Measurements from ENCODE around the gene SPDYC. TPM values are rescaled to one million over a fixed set of nuclear protein-coding genes. Genes with fewer than 3 reads are reported as not detected.

SPDYC gene
- total and polyA plus RNA-seq, 12 donors, result not detected

DNA sequence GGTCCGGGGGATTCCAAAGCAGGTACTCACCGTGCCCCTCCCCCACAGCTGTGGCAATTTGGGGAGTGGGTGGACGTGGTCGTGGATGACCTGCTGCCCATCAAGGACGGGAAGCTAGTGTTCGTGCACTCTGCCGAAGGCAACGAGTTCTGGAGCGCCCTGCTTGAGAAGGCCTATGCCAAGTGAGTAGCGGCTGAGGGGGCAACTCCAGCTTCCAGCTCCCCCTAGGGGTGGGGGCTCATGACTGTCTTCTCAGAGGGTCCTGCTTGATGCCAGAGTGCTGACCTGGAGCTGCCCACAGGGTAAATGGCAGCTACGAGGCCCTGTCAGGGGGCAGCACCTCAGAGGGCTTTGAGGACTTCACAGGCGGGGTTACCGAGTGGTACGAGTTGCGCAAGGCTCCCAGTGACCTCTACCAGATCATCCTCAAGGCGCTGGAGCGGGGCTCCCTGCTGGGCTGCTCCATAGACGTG, 15.9 kb downstream of the SPDYC start:
- 89 to 90% methylated on average over 18 of the region's 18 CpGs for WGBS, 2 donors

DNA sequence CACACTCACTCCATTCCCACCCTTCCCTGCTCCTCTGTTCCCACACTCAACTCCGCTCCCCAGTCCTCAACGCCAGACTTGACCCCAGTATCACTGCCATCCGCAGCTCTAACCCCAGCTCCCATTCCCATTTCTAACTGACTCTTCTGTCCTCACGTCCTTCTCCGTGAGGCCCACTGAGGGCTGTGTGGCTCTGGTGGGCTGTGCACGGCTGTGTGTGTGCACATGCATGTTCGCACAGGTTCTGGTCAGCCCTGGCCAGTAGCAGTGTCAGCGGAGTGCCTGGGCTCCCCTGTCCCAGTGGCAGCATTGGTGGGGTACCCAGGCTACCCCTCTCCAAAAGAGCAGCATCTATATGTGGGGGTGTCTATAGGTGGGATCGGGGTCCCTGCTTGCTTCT, 16.7 kb downstream of the SPDYC start:
- TF ChIP-seq, protein P1, sequence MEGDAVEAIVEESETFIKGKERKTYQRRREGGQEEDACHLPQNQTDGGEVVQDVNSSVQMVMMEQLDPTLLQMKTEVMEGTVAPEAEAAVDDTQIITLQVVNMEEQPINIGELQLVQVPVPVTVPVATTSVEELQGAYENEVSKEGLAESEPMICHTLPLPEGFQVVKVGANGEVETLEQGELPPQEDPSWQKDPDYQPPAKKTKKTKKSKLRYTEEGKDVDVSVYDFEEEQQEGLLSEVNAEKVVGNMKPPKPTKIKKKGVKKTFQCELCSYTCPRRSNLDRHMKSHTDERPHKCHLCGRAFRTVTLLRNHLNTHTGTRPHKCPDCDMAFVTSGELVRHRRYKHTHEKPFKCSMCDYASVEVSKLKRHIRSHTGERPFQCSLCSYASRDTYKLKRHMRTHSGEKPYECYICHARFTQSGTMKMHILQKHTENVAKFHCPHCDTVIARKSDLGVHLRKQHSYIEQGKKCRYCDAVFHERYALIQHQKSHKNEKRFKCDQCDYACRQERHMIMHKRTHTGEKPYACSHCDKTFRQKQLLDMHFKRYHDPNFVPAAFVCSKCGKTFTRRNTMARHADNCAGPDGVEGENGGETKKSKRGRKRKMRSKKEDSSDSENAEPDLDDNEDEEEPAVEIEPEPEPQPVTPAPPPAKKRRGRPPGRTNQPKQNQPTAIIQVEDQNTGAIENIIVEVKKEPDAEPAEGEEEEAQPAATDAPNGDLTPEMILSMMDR (IDR thresholded peaks at IDR 0.05), result no peak
- intact Hi-C loops (cut with DNase I), result loop anchor here in 1 of 10 donors (10.0 kb wide), 1 partner anchor 162 kb away; the partner anchor contains the start of gene SNX15

More for the DNA sequence above, 15.9 kb downstream of the SPDYC start:
- intact Hi-C loops (cut with DNase I), result loop anchor here in 1 of 10 donors (10.0 kb wide), 1 partner anchor 161 kb away; the partner anchor contains the start of gene SNX15
- DNase-seq, result no peak
- H3K27me3 ChIP-seq, result no peaks in the 10 kb centered on the region
- no peak for ATAC-seq
- peaks cover 0 to 77% (median 39%) of the 10 kb centered on the region in 9 donors for H3K36me3 ChIP-seq
- no peak overlapping the region for H3K27ac ChIP-seq
- TF ChIP-seq, protein P1 (IDR thresholded peaks at IDR 0.05), result no peak
- no peaks in the 10 kb centered on the region for H3K9me3 ChIP-seq
- H3K4me1 ChIP-seq, result peaks cover 3 to 20% (median 15%) of the 10 kb centered on the region in 9 donors
- no peak overlapping the region for H3K4me3 ChIP-seq

DNA sequence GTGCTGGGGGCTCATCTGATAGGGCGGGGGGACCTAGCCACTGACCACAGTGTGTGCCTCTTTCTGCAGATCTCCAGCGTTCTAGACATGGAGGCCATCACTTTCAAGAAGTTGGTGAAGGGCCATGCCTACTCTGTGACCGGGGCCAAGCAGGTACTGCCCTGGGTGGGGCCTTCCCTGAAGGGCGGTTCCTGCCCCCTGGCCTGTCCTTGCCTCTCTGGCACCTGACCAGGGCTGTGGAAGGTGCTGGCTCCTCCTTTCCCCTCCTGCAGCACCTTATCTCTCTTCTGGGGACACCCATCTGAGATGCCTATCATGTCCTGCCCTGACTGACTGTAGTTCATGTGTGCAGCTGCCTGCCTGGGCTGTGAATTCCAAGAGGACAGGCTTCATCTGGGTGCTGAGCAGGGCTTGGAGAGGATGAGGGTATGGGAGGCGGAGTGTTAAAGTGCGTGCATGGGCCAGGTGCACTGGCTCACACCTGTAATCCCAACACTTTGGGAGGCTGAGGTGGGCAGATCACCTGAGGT, 17.2 kb downstream of the SPDYC start:
- TF ChIP-seq, protein P1 (IDR thresholded peaks at IDR 0.05), result no peak
- ATAC-seq (no peak), DNase-seq (no peak)
- H3K27ac ChIP-seq, result no peak overlapping the region
- no peak overlapping the region for H3K4me3 ChIP-seq
- intact Hi-C loops (cut with DNase I), result loop anchor here in 1 of 10 donors (10.0 kb wide), 1 partner anchor 162 kb away; the partner anchor contains the start of gene SNX15
- H3K36me3 ChIP-seq, result peaks cover 0 to 90% (median 47%) of the 10 kb centered on the region in 9 donors
- no peaks in the 10 kb centered on the region for H3K9me3 ChIP-seq
- WGBS, 2 donors, result 94% methylated on average over 6 of the region's 6 CpGs
- H3K27me3 ChIP-seq, result no peaks in the 10 kb centered on the region
- H3K4me1 ChIP-seq, result peaks cover 3 to 15% (median 12%) of the 10 kb centered on the region in 9 donors

More for the DNA sequence above, 16.7 kb downstream of the SPDYC start:
- no peak overlapping the region for H3K4me3 ChIP-seq
- DNase-seq, result no peak
- H3K4me1 ChIP-seq, result peaks cover 3 to 18% (median 12%) of the 10 kb centered on the region in 9 donors
- no peak for ATAC-seq
- H3K27me3 ChIP-seq, result no peaks in the 10 kb centered on the region
- H3K9me3 ChIP-seq, result no peaks in the 10 kb centered on the region
- H3K27ac ChIP-seq, result no peak overlapping the region
- 91 to 95% methylated on average over 9 of the region's 9 CpGs for WGBS, 2 donors
- H3K36me3 ChIP-seq, result peaks cover 0 to 85% (median 42%) of the 10 kb centered on the region in 9 donors

DNA sequence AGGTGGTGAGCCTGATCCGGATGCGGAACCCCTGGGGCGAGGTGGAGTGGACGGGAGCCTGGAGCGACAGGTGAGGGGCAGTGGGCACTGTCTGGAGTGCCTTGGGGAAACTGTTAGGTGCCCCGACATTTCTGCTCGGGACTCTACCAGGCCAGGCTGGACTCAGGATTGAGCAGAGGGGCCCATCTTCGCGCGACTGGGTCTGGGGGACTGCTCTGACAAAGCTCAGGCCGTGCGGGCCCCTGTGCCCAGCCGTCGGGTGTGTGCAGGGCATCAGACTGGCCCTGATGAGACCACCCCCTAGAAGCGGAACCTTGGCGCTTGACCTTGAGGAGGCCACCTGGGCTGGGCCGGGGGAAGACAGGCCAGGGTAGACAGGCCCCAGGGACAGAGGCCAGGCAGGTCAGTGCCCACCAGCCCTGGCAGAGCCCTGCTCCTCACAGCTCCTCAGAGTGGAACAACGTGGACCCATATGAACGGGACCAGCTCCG, 18.0 kb downstream of the SPDYC start:
- no peak overlapping the region for H3K27ac ChIP-seq
- no peaks in the 10 kb centered on the region for H3K27me3 ChIP-seq
- 94 to 95% methylated on average over 20 of the region's 20 CpGs for WGBS, 2 donors
- TF ChIP-seq, protein P1 (IDR thresholded peaks at IDR 0.05), result no peak
- H3K36me3 ChIP-seq, result peaks cover 0 to 98% (median 52%) of the 10 kb centered on the region in 9 donors
- H3K9me3 ChIP-seq, result no peaks in the 10 kb centered on the region
- DNase-seq (no peak), ATAC-seq (peak in 3 of 8 donors; percentile 8 to 27 (median 25))
- H3K4me3 ChIP-seq, result no peak overlapping the region
- peaks cover 0 to 7% (median 4%) of the 10 kb centered on the region in 9 donors for H3K4me1 ChIP-seq
- intact Hi-C loops (cut with DNase I), result loop anchor here in 2 of 10 donors (2.0 to 10.0 kb wide), 2 partner anchors 45 to 163 kb away; partner anchors contain the start of gene SNX15 (in 1 of the 2)
